Measurements from ENCODE around the gene MDN1.

- TF ChIP-seq, protein P1, sequence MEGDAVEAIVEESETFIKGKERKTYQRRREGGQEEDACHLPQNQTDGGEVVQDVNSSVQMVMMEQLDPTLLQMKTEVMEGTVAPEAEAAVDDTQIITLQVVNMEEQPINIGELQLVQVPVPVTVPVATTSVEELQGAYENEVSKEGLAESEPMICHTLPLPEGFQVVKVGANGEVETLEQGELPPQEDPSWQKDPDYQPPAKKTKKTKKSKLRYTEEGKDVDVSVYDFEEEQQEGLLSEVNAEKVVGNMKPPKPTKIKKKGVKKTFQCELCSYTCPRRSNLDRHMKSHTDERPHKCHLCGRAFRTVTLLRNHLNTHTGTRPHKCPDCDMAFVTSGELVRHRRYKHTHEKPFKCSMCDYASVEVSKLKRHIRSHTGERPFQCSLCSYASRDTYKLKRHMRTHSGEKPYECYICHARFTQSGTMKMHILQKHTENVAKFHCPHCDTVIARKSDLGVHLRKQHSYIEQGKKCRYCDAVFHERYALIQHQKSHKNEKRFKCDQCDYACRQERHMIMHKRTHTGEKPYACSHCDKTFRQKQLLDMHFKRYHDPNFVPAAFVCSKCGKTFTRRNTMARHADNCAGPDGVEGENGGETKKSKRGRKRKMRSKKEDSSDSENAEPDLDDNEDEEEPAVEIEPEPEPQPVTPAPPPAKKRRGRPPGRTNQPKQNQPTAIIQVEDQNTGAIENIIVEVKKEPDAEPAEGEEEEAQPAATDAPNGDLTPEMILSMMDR (IDR thresholded peaks at IDR 0.05; ENCODE audit: borderline replicate concordance, extremely low read depth, low read length, poor library complexity, severe bottlenecking): no peak
- TF ChIP-seq EZH2 (IDR thresholded peaks at IDR 0.05; ENCODE audit: borderline replicate concordance, low read depth, low read length, severe bottlenecking): no peak
Measured at GRCh38 chr6:89836639-89837222, 17.1 kb upstream of the MDN1 start.

All from DND-41 (cell line).